ENCODE results near the gene IRX5.

DNA sequence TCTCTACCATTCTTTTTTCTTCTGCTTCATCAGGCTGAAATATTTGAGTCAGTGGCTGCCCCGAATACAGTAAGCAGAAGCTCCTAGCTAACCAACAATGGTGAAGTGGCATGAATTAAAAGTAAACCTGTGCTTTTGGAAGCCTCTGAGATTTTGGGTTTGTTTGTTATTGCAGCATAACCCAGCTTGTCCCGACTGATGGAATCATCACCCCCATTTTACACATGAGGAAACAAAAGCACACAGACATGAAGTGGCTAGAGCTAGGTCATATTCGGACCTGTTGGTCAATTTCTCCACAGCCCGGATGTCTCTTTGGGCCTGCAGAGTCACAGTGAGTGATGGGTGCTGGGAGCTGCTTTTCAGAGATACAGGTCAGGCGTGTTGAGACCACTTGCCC, 39.4 kb downstream of the IRX5 start:
- TF ChIP-seq EGR1 (IDR thresholded peaks at IDR 0.05) = no peak
- TF ChIP-seq, protein P1, sequence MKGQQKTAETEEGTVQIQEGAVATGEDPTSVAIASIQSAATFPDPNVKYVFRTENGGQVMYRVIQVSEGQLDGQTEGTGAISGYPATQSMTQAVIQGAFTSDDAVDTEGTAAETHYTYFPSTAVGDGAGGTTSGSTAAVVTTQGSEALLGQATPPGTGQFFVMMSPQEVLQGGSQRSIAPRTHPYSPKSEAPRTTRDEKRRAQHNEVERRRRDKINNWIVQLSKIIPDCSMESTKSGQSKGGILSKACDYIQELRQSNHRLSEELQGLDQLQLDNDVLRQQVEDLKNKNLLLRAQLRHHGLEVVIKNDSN (IDR thresholded peaks at IDR 0.05) = no peak
- no peak for TF ChIP-seq TAF1 (IDR thresholded peaks at IDR 0.05; ENCODE audit: low read depth)
- TF ChIP-seq, protein P2, sequence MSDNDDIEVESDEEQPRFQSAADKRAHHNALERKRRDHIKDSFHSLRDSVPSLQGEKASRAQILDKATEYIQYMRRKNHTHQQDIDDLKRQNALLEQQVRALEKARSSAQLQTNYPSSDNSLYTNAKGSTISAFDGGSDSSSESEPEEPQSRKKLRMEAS (IDR thresholded peaks at IDR 0.05) = no peak
- no peak for TF ChIP-seq YY1 (IDR thresholded peaks at IDR 0.05; ENCODE audit: low read depth)
- TF ChIP-seq TEAD4 (IDR thresholded peaks at IDR 0.05) = no peak
- TF ChIP-seq EP300 (IDR thresholded peaks at IDR 0.05; ENCODE audit: borderline replicate concordance) = no peak

Data from Ishikawa (cell line).